CD4-positive, alpha-beta memory T cell (primary cell): ENCODE results near the gene UCP2. TPM values are rescaled to one million over a fixed set of nuclear protein-coding genes. Genes with fewer than 3 reads are reported as not detected.

Source experiments
- CTCF ChIA-PET: fragments of 350-600 bp; sonication (Branson Sonifier 250); formaldehyde crosslinking; loops from one replicate; lab custom pipeline; 2021; ENCODE audit warnings: inconsistent platforms; ENCODE audit not compliant: partially characterized antibody; lab: Charles Lee
- POLR2A ChIA-PET: fragments of 350-600 bp; sonication (Branson Sonifier 250); formaldehyde crosslinking; loops from one replicate; lab custom pipeline; 2021; ENCODE audit not compliant: partially characterized antibody; lab: Charles Lee
- DNase-seq, 5 donors: peaks; one replicate each; pipeline versions ENCODE4 v3.0.0 to v3.0.0-alpha.2; 2020 to 2022; ENCODE audit warnings: mixed read lengths in 1 of 5
- H3K27ac ChIP-seq: one replicate; pipeline ENCODE4 v1.7.0; 2013; ENCODE audit warnings: low read depth, low read length
- H3K27me3 ChIP-seq: 2 replicates; pipeline ENCODE4 v1.7.0; 2013; ENCODE audit warnings: mild to moderate bottlenecking, low read length, moderate library complexity; ENCODE audit not compliant: insufficient read depth
- H3K36me3 ChIP-seq: 2 replicates; pipeline ENCODE4 v1.7.0; 2013; ENCODE audit warnings: mild to moderate bottlenecking, low read length, moderate library complexity; ENCODE audit not compliant: insufficient read depth
- H3K4me1 ChIP-seq: 2 replicates; pipeline ENCODE4 v1.7.0; 2013; ENCODE audit warnings: mild to moderate bottlenecking, low read length, moderate library complexity; ENCODE audit not compliant: insufficient read depth
- H3K4me3 ChIP-seq, 2 donors: one replicate each; pipeline ENCODE4 v1.7.0; 2013; ENCODE audit warnings: low read length in 2 of 2, mild to moderate bottlenecking in 1 of 2
- H3K9me3 ChIP-seq, 2 donors: one replicate each; pipeline ENCODE4 v1.7.0; 2013; ENCODE audit warnings: low read length in 2 of 2, control low read depth in 1 of 2; ENCODE audit not compliant: control insufficient read depth in 1 of 2
- H3K27ac Mint-ChIP-seq, 7 donors: one replicate each; pipeline ENCODE4 v1.8.0; 2020 to 2021; ENCODE audit warnings: mixed read lengths in 7 of 7, mild to moderate bottlenecking in 6 of 7, inconsistent platforms in 3 of 7, moderate library complexity in 3 of 7
- H3K27me3 Mint-ChIP-seq, 2 donors: one replicate each; pipeline ENCODE4 v1.8.0; 2020 to 2021; ENCODE audit warnings: mixed read lengths in 2 of 2
- H3K36me3 Mint-ChIP-seq, 2 donors: one replicate each; pipeline ENCODE4 v1.8.0; 2020 to 2021; ENCODE audit warnings: mixed read lengths in 2 of 2, inconsistent platforms in 1 of 2, mild to moderate bottlenecking in 1 of 2
- H3K4me1 Mint-ChIP-seq, 4 donors: one replicate each; pipeline ENCODE4 v1.8.0; 2020 to 2021; ENCODE audit warnings: mixed read lengths in 4 of 4, mild to moderate bottlenecking in 1 of 4
- H3K4me3 Mint-ChIP-seq, 8 donors: one replicate each; pipeline ENCODE4 v1.8.0; 2020 to 2021; ENCODE audit warnings: mixed read lengths in 8 of 8, mild to moderate bottlenecking in 7 of 8, moderate library complexity in 6 of 8, inconsistent platforms in 3 of 8
- H3K9me3 Mint-ChIP-seq, 8 donors: one replicate each; pipeline ENCODE4 v1.8.0; 2020 to 2021; ENCODE audit warnings: mixed read lengths in 8 of 8, mild to moderate bottlenecking in 5 of 8, inconsistent platforms in 3 of 8, moderate library complexity in 1 of 8
- intact Hi-C: fragments of 100-400 bp; cut with micrococcal nuclease; formaldehyde crosslinking; loops from one replicate; pipeline ENCODE4 v1.15.1; 2023
- polyA plus RNA-seq, 2 donors: library from polyadenylated mRNA; unstranded; fragments of 300-500 nt; fragmentation: Illumina TruSeq; gene quantifications; one replicate each; pipeline ENCODE4 v1.2.3, GENCODE V29; 2021
- total RNA-seq, 2 experiments: library from RNA; stranded (reverse); gene quantifications; one replicate each; pipeline ENCODE4 v1.2.3, GENCODE V29; 2021

Gene UCP2
- total and polyA plus RNA-seq, 4 experiments from 2014 or later: 325 to 1,459 (median 623) TPM

DNA sequence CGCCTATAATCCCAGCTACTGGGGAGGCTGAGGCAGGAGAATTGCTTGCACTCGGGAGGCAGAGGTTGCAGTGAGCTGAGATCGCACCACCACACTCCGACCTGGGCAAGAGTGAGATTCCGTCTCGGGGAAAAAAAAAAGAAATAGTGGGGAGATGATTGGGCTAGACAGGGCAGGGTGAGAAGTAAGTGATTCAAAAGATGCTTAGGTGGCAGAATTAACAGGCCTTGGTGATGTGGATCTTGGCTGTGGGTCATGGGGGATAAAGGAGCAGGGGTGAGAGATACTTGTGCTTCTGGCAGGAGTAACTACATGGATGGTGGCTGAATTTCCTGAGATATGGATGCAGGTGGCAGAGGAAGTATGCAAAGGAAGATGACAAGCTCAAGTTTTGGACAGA lies 39.4 kb upstream of the UCP2 start:
- intact Hi-C loops: no loop called here

DNA sequence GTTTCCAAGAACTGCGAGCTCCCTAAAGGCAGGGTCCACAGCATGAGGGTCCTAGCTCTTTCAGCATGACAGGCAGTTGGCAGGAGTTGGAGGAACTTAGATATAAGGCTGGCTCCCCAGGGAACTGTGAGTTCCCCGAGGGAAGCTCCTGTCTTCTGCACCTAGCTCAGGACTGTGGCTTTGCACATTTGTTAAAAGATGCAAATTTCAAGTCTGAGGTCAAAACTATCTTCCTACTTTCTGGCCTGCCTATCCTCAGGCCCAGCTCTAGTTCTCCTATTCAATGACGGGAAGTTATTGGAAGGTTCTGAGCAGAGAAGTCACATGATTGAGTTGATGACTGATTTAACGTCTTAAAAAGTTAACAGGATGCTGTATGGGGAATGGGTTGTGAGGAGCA lies 37.9 kb upstream of the UCP2 start:
- no peaks in the 10 kb centered on the region for H3K9me3 ChIP-seq
- no peaks in the 10 kb centered on the region for H3K27me3 Mint-ChIP-seq
- peaks cover 57% of the 10 kb centered on the region for H3K4me1 ChIP-seq
- no peak for DNase-seq
- H3K36me3 Mint-ChIP-seq: peaks cover 8 to 28% of the 10 kb centered on the region in 2 donors
- POLR2A ChIA-PET: interaction anchor here (1.2 to 35.3 kb wide), 5 partner anchors 9 to 39 kb away, joined by 3 to 2221 read pairs (median 5); partner anchors contain the start of gene UCP2
- H3K27ac ChIP-seq: no peak overlapping the region
- no peaks in the 10 kb centered on the region for H3K27me3 ChIP-seq
- no peak overlapping the region for H3K27ac Mint-ChIP-seq
- H3K4me3 ChIP-seq: no peak overlapping the region
- no peaks in the 10 kb centered on the region for H3K9me3 Mint-ChIP-seq
- no peaks in the 10 kb centered on the region for H3K36me3 ChIP-seq
- H3K4me3 Mint-ChIP-seq: no peak overlapping the region
- H3K4me1 Mint-ChIP-seq: peaks cover 18 to 53% (median 30%) of the 10 kb centered on the region in 4 donors
- CTCF ChIA-PET: interaction anchor here (0.7 to 1.6 kb wide), 6 partner anchors 9 to 60 kb away, joined by 3 to 6 read pairs (median 4); no protein-coding TSS in a partner anchor
- intact Hi-C loops: no loop called here

More for the DNA sequence above, 39.4 kb upstream of the UCP2 start:
- POLR2A ChIA-PET: interaction anchor here (35.3 kb wide), 1 partner anchor 41 kb away, joined by 2221 read pairs; the partner anchor contains the start of gene UCP2
- Mint-ChIP-seq H3K36me3 (peaks cover 14 to 28% of the 10 kb centered on the region in 2 donors), H3K27me3 (no peaks in the 10 kb centered on the region), H3K4me3 (no peak overlapping the region), H3K9me3 (peaks cover 0 to 2% (median 0%) of the 10 kb centered on the region in 8 donors), H3K27ac (no peak overlapping the region), H3K4me1 (peaks cover 25 to 49% (median 29%) of the 10 kb centered on the region in 4 donors)
- Histone ChIP-seq H3K4me3 (no peak overlapping the region), H3K27me3 (no peaks in the 10 kb centered on the region), H3K9me3 (no peaks in the 10 kb centered on the region), H3K27ac (no peak overlapping the region), H3K36me3 (no peaks in the 10 kb centered on the region), H3K4me1 (peaks cover 52% of the 10 kb centered on the region)
- CTCF ChIA-PET: interaction anchor here (1.3 to 1.4 kb wide), 3 partner anchors 12 to 58 kb away, joined by 3 to 6 read pairs (median 3); no protein-coding TSS in a partner anchor
- no peak for DNase-seq

DNA sequence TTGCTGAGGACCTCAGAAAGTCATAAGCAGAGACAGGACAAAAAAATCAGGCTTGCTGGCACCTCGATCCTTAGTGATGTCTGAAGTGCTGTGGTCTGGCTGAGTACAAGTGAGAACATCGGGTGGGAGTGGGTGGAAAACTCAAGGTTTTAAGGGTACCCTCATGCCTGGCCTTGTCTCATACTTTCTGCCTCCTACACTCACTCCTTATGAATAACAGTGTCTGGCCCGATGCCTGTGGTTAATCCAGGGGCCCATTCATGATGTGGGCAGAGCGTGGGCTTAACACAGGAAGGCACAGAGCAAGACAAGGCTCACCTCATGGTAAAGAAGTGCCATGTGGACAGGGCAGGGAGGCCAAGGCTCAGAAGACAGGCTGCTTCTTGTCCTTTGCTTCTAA lies 37.2 kb upstream of the UCP2 start:
- no peaks in the 10 kb centered on the region for H3K9me3 ChIP-seq
- peak overlapping the region; percentile 6 for H3K27ac ChIP-seq
- DNase-seq: no peak
- peaks cover 14 to 55% (median 36%) of the 10 kb centered on the region in 4 donors for H3K4me1 Mint-ChIP-seq
- intact Hi-C loops: no loop called here
- H3K27ac Mint-ChIP-seq: no peak overlapping the region
- no peaks in the 10 kb centered on the region for H3K27me3 Mint-ChIP-seq
- ChIA-PET POLR2A (interaction anchor here (1.2 to 35.3 kb wide), 5 partner anchors 8 to 39 kb away, joined by 4 to 2221 read pairs (median 6); partner anchors contain the start of gene UCP2), CTCF (interaction anchor here (1.0 to 1.6 kb wide), 5 partner anchors 14 to 59 kb away, joined by 3 to 5 read pairs (median 3); no protein-coding TSS in a partner anchor)
- H3K36me3 ChIP-seq: no peaks in the 10 kb centered on the region
- H3K4me3 Mint-ChIP-seq: peak overlapping the region in 4 of 8 donors; percentile 29 to 61 (median 46)
- no peak overlapping the region for H3K4me3 ChIP-seq
- H3K36me3 Mint-ChIP-seq: peaks cover 8 to 25% of the 10 kb centered on the region in 2 donors
- H3K4me1 ChIP-seq: peaks cover 61% of the 10 kb centered on the region
- H3K27me3 ChIP-seq: no peaks in the 10 kb centered on the region
- H3K9me3 Mint-ChIP-seq: no peaks in the 10 kb centered on the region

DNA sequence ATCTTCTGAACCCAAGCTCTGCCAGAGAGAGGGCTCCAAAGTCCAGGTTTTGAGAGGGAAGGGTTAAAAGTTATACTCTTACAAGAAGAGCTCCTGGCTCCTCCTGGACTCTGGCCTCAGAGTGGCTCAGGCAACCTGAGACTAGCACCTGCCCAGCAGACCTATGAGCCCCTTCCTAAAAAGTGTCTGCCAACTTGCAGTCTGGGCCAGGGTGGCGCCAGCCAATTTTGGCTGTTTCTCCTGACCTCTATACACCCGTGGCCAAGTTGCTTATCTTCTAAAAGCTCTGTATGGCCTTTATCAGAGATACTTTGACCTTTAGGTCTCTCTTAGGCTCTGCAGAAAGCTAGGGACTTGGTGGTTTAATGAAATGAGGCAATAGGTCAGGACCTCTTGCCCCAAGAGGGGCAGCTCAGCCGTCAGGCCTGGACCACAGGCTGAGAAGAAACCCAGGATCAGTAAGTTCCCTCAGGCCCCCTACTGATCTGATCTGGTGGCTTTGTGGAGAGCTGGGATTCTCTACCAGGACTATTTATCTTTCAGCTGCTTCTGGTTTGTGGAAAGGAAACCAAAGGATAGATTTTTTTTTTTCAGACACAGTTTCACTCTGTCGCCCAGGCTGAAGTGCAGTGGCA lies 36.6 kb upstream of the UCP2 start:
- intact Hi-C loops: no loop called here
- no peaks in the 10 kb centered on the region for H3K9me3 ChIP-seq
- Mint-ChIP-seq H3K9me3 (no peaks in the 10 kb centered on the region), H3K36me3 (peaks cover 9 to 24% of the 10 kb centered on the region in 2 donors), H3K27ac (peak overlapping the region in 4 of 7 donors; percentile 23 to 94 (median 66)), H3K4me3 (peak overlapping the region in 3 of 8 donors; percentile 17 to 61 (median 48)), H3K4me1 (peaks cover 10 to 58% (median 41%) of the 10 kb centered on the region in 4 donors), H3K27me3 (no peaks in the 10 kb centered on the region)
- POLR2A ChIA-PET: interaction anchor here (1.0 to 35.3 kb wide), 5 partner anchors 9 to 38 kb away, joined by 6 to 2221 read pairs (median 6); partner anchors contain the start of genes UCP2 and UCP3
- no peak overlapping the region for H3K4me3 ChIP-seq
- no peaks in the 10 kb centered on the region for H3K27me3 ChIP-seq
- peak overlapping the region; percentile 6 for H3K27ac ChIP-seq
- H3K4me1 ChIP-seq: peaks cover 67% of the 10 kb centered on the region
- CTCF ChIA-PET: interaction anchor here (1.0 to 1.4 kb wide), 5 partner anchors 14 to 50 kb away, joined by 3 to 4 read pairs (median 3); no protein-coding TSS in a partner anchor
- no peaks in the 10 kb centered on the region for H3K36me3 ChIP-seq
- no peak for DNase-seq

DNA sequence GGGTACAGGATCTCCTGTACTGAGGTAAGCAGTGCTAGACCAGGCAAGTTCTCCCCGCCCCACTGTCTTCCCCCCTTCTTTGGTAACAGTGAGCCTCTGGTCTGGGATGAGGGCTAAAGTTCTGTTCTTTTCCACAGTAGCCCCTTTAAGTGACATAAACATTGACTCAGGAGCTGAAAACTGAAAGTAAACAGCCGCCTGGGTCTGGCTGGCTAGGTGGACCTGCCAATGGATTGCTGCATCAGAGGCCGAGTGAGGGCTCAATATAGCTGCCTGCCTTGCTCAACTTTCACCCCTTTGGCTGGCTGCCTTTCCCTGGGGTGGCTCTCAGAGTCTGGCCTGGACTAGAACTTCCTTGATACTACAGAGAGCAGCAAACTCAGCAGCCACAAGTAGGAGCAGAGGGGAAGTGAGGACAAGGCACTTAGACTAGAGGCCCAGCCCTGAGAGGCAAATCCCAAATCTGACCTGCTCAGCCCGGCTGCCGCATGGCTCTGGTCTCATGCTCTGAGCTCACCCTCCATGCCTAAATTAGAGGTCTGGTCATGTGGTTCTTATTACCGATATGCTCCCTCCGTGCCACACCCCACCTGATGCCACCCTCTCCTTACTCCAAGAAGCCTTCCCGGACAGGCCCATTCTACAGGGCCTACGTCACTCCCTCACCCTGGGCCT lies 35.8 kb upstream of the UCP2 start:
- DNase-seq: no peak
- peaks cover 4 to 58% (median 42%) of the 10 kb centered on the region in 4 donors for H3K4me1 Mint-ChIP-seq
- peak overlapping the region in 4 of 8 donors; percentile 17 to 40 (median 20) for H3K4me3 Mint-ChIP-seq
- H3K9me3 Mint-ChIP-seq: no peaks in the 10 kb centered on the region
- peak overlapping the region in 6 of 7 donors; percentile 52 to 94 (median 74) for H3K27ac Mint-ChIP-seq
- ChIA-PET CTCF (interaction anchor here (1.1 to 1.7 kb wide), 5 partner anchors 14 to 55 kb away, joined by 3 to 4 read pairs (median 3); no protein-coding TSS in a partner anchor), POLR2A (interaction anchor here (1.0 to 35.3 kb wide), 6 partner anchors 8 to 152 kb away, joined by 4 to 2221 read pairs (median 6); partner anchors contain the start of genes C2CD3, PPME1, UCP2 and UCP3)
- no peak overlapping the region for H3K4me3 ChIP-seq
- H3K36me3 ChIP-seq: no peaks in the 10 kb centered on the region
- no peaks in the 10 kb centered on the region for H3K27me3 ChIP-seq
- peaks cover 75% of the 10 kb centered on the region for H3K4me1 ChIP-seq
- no peak overlapping the region for H3K27ac ChIP-seq
- H3K36me3 Mint-ChIP-seq: peaks cover 3 to 18% of the 10 kb centered on the region in 2 donors
- H3K27me3 Mint-ChIP-seq: no peaks in the 10 kb centered on the region
- no peaks in the 10 kb centered on the region for H3K9me3 ChIP-seq
- intact Hi-C loops: no loop called here

DNA sequence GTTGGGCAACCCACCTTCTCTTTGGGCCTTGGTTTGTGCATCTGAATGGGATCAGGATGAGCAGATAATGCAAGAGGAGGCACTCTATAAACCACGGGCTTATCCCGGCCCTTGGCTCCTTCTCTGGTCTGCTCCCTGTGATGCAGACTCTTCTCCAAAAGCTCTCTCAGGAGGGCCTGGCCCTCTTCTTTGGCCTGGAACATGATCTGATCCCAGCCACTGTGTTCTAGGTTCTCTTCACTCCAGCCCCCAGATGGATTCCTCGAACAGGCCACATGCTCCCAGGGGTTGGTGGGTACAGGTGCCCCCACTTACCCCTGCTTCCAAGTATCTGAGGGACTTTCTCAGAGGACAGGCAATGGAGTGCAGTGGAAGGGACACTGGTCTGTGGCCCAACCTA lies 35.0 kb upstream of the UCP2 start:
- intact Hi-C loops: no loop called here
- ChIA-PET CTCF (interaction anchor here (1.3 to 1.7 kb wide), 2 partner anchors 36 to 54 kb away, joined by 3 to 4 read pairs; no protein-coding TSS in a partner anchor), POLR2A (interaction anchor here (1.2 to 35.3 kb wide), 3 partner anchors 13 to 153 kb away, joined by 4 to 2221 read pairs (median 5); partner anchors contain the start of genes C2CD3, PPME1 and UCP2)
- no peak overlapping the region for H3K4me3 ChIP-seq
- peaks cover 83% of the 10 kb centered on the region for H3K4me1 ChIP-seq
- H3K36me3 Mint-ChIP-seq: peaks cover 1 to 13% of the 10 kb centered on the region in 2 donors
- no peaks in the 10 kb centered on the region for H3K9me3 ChIP-seq
- no peaks in the 10 kb centered on the region for H3K36me3 ChIP-seq
- no peaks in the 10 kb centered on the region for H3K9me3 Mint-ChIP-seq
- H3K4me1 Mint-ChIP-seq: peaks cover 0 to 57% (median 44%) of the 10 kb centered on the region in 4 donors
- DNase-seq: no peak
- H3K27ac Mint-ChIP-seq: peak overlapping the region in 6 of 7 donors; percentile 16 to 96 (median 79)
- H3K4me3 Mint-ChIP-seq: no peak overlapping the region
- no peaks in the 10 kb centered on the region for H3K27me3 ChIP-seq
- H3K27me3 Mint-ChIP-seq: no peaks in the 10 kb centered on the region
- no peak overlapping the region for H3K27ac ChIP-seq
